HG02678 (cell line): ENCODE results near the gene PPFIA1.
A peak's percentile ranks its signal among the peaks of the same experiment; 100 is the strongest.
"Not testable (repeated sequence)": the region's sequence is repeated elsewhere in the genome, so short reads cannot be mapped to it uniquely, and the experiment has no call there.

ENCODE experiments used
- ATAC-seq: cut with Tn5 transposase; IDR thresholded peaks from one replicate; pipeline ENCODE4 v1.9.1; 2021; ENCODE audit warnings: mild to moderate bottlenecking, moderate library complexity; ENCODE audit not compliant: unreplicated experiment

The PPFIA1 gene

DNA sequence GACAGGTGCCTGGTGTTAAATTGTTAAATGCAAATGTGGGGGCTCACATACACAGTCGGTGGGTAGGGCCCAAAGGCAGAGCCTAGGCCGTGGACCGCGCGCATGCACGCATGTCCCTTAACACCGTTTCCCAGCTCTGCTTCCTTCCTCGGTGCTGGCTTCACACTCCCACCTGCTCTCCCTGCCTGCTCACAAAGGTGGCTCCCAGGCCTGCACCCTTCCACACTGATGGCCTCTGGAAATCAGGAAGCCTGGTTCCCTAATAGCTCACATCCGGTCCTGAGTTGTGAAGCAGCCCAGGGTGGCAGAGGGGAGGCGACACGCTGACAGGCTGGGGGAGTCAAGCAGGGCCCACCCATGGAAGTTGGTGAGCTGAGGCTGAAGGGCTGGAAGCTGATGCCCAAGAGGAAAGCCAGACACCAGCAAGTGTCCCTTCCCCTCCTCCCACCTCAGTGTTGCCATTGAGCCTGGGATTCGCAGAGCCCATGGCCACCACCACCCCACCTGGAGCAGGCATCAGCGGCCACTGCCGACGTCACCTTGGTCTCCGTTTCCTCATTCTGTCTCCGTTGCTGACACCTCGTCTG, 114.2 kb downstream of the PPFIA1 start:
- no peak for ATAC-seq

DNA sequence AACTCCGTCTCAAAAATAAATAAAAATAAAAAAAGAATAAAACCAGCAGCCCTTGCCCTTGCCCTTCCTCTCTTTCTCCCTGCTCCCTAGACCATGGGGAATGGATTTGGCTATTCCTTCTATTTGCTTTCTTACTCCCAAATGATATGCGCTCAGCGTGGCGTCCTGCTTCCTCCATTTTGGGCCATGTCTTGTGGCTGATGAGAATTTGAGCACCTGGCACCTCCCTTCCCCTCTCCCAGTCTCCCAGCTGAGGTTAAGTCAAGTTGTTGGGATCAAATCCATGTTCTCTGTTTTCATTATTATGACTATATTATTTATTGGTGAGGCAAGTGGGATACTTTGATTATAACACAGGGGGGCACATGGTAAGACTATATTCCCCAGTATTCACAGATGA, 117.1 kb downstream of the PPFIA1 start:
- no peak for ATAC-seq

DNA sequence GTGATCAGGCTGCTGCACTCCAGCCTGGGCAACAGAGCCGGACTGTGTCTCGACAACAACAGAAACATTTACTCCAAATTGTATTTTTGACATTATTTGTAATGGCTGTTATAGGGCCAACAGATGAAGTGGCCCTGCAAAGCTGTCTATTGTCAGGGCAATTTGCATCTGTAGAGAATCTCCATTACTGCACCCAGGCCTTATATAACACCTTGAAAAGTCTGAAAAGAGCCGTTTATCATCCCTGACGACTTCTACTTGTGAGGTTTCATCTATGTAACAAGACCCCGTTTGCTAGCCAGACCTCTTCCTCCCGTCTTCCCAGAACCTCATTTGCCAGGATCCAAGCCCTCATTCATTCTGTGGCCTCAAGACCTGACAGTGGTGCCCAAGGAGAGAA, 118.7 kb downstream of the PPFIA1 start:
- ATAC-seq, result no peak

DNA sequence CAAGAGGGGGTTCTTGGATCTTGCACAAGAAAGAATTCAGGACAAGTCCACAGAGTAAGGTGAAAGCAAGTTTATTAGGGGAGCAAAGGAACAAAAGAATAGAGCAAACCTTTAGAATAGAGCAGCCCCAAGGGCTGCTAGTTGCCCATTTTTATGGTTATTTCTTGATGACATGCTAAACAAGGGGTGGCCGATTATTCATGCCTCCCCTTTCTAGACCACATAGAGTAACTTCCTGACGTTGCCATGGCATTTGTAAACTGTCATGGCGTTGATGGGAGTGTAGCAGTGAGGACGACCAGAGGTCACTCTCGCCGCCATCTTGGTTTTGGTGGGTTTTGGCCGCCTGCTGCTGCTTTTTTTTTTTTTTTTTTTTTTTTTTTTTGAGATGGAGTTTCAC, 120.4 kb downstream of the PPFIA1 start:
- ATAC-seq, result not testable (repeated sequence)

DNA sequence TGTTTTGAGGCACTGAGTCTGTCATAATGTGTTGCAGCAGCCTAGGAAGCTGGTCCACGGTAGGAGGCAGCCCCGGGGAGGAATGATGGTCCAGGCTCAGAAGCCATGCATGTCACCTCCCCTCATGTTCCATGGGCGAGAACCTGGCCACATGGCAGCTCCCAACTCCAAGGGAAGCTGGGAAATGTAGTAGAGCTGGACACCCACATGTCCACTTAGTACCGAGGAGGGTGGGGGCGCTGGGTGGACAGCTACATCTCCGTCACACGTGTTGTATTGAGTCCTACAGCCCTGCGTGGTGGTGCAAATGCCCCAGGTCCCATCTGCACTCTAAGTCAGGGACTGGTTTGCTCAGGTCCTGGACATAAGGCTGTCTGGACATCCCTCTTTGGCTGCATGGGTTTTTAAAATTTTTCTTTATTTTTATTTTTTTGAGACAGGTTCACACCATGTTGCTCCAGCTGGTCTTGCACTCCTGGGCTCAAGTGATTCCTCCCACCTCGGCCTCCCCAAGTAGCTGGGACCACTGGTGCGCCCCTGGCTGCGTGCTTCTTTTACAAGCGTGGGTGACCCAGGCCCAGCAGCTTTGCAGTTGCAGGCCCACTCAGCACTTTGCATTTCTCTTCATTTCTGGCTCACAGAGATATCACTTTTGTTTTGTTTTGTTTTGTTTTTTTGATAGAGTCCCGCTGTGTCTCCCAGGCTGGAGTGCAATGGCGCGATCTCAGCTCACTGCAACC, 123.9 kb downstream of the PPFIA1 start:
- no peak for ATAC-seq

DNA sequence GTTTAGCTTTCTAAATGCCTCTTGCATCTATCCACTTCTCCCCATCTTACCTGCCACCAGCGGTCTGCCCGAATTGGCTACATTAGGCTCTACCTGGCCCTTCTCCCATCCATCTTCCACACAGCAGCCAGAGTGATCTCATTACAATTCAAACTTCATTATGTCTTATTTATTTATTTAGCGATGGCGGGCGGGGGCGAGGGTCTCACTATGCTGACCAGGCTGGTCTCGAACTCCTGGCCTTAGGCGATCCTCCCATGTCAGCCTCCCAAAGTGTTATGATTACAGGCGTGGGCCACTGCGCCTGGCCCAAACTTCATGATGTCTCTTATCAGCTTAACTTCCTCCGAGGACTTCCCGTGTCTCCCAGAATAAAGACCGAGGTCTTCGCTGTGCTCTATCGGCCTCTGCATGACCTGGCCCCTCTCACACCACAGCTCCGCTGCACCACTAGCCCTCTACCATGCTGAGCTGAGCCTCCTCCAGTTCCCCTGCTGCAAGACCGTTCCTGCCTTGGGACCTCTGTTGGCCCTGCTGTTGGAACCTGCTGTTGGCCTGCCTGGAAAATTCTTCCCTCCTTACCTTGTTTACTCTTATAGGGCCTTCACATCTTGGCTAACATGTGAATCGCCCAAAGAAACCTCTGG, 127.0 kb downstream of the PPFIA1 start:
- ATAC-seq, result peak; percentile 12

DNA sequence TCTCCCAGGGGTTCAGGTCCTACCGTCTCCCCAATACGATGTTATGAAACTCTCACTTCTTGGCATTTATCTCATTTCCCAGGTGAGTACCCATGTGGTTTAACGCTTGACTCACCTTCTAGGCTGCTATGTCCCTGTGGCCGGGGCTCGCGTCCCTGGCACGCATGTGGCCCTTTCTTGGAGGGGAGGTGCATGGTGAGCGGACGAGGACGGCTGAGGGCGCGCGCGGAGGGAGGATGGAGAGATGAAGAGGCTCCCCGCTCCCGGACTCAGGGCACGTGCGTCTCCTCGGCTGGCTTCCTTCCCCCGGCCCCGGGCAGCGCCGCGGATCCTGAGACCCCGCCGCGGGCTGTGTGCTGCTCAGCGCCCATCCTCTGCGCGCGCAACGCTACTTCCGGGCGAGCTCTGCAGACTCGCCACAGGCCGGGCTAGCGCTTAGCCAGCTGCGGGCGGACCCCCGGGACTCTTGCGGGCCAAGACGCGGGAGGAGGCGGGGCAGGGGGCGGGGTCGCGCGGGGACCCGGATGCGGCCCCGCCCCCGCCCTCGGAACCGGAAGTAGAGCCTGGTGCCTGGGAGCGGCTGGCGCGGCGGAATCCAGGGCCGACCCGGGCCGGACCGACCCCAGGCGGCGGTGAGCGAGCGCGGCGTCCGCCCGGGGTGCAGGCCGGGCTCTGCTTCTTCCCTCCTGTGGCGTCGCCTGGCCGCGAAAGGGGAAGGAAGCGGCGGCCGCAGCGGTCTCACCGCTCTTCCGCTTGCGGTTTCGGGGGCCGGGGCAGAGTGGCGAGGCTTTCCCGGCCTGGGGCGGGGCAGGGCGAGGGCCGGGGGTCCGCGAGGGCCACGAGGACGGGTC, 127.7 kb downstream of the PPFIA1 start, which contains the start of gene CTTN:
CTTN (plus strand) TSS at position 547 of the 851 bp plus-strand sequence. CDS start 8,769 bp downstream, outside the sequence.
- ATAC-seq, result peak; percentile 64

DNA sequence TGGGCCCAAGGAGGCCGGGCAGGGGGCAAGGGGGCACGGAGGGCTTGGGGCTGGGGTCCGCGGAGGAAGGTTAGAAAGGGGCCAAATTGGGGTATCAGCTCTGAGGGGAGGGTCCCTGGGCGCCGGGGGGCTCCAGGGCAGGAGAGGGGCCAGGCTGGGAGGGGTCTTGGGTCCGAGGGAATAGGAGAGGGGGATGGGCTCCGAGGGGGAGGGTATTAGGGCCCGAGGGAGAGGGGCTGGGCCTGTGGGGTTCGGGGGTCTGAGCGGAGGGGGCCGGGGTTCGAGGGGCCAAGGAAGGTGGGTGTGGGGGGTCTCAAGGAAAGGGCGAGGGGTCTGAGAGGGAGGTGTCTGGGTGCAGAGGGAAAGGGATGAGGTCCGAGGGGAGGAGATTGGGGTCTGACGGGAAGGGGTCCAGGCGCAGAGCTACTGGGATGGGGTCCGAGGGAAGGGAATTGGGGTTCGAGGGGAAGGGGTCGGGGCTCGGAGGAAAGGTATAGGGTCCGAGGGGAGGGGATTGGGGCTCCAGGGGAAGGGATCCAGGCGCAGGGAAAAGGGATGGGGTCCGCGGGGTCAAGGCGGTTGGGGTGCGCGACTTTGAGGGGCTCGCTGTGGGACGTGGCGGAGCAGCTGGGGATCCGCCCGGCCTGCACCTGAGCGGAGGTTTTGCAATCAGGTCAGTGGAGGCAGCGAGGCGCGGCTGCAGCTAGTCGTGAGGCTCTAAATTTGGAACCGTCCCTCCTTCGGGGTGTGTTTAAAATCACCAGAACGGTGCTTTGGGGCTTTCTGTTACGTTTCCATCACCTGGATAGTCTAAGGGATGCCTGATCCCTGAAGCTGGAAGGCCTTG, 128.6 kb downstream of the PPFIA1 start:
- no peak for ATAC-seq

DNA sequence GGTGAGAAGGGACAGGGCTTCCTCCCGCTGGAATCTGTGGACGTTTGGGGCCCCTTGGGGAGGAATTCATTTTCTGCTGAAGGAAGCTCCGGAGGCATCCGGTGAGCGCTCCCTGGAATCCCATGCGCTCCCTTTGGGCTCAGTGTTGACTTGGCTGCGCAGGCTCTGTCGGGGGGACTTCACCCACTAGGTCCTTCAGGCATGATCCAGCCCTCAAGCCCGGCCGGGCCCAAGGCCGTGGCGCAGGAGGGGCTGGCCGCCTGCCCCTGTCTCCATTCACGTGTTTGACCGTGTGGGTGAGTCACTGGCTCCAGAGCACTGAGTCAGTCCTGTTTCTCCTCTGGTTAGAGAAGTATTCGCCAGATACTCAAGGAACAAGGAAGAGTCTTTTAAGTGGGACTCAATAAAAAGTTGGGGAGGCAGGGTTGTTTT, 129.2 kb downstream of the PPFIA1 start:
- ATAC-seq, result no peak

DNA sequence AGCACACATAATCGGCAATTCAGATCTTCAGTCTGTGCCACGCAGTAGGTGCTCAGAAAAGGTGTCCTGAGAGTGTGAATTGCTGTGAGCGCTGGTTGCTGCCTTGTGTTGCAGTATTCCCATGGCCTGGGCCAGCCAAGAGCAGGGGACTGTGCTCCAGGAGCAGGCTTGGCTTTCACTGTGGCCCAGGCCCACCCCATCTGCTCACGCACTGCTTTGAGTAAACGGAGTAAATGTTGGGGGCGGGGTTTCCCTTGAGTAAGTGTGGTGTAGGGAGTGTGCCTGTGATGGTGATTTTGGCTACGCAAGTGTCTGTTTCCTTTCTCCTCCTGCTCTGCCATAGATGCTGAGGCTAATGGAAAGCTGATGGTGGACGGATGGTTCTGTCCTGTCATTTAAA, 130.2 kb downstream of the PPFIA1 start:
- ATAC-seq, result no peak

DNA sequence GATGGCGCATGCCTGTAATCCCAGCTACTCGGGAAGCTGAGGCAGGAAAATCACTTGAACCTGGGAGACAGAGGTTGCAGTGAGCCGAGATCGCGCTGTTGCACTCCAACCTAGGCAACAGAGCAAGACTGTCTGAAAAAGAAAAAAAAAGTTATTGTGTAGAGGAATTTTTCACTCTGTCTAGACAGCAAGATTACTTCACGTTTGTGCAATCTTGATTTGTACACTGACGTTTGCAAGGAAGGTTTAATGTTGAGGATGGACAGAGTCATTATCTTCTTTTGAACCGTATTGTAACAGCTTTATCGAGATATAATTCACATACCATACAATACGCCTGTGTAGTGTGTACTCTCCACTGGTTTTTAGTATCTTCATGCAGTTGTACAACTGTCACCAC, 131.5 kb downstream of the PPFIA1 start:
- ATAC-seq, result no peak

DNA sequence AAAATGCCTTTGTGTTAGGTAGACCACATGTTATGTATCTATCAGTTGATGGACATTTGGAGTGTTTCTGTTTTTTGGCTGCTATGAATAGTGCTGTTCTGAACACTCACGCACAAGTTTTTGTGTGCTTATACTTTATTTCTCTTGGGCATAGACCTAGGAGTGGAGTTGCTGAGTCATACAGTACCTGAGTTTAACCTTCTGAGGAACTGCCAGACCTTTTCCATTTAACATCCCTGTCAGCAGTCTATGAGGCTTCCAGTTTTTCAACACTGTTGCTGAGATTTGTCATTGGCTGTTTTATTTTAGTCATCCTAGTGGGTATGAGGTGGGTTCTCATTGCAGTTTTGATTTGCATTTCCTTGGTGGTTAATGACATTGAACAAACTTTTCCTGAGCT, 132.2 kb downstream of the PPFIA1 start:
- ATAC-seq, result no peak

DNA sequence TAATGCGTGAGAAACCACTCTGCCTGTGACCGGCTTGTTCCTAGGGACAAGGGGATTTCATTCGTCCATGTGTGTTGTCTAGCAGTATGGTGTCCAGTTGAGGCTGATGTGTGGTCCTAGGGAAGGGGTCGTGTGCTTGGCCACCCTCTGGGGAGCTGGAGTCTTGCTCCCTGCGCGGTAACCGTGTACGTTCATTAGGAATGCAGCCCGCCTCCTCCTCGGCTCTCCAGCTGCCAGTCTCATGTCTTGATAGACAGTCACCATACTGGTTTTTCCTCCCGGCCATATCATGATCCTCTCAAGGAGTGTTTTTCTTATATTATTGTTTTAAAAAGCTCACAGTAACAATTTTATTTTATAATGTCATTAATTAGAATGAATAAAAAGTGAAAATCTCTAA, 133.8 kb downstream of the PPFIA1 start:
- ATAC-seq, result no peak

DNA sequence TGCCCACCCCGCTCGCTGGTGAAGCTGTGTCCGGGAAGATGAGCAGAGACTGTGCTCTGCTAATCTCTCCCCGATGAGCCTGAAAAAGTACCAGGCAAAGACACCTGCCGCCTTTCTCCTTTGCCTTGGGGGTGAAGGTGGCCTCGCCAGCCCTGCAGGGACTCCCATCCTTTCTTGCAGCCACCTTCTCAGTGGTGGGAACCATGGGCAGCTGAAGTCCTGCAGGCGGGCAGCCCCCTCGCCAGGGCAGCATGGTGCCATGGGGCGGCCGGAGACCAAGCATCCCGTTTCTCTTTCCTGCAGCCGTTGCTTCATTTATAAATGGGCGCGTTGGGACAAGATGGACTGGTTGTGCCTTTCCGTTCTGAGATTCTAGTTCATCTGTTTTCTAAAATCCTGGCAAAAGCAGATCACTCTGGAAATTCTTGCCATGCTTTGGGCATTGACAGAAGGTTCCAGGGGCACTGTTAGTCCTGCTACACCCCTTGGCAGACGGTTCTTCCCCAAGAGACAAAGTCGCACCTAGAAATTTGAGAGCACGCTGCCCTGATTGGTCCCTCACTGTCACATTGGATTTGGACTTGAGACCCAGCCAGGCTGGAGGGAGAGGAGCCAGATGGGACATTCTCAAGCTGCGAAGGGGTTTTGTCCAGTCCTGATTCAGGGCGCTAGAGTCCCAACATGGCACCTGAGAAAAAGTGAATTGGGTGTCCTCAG, 135.3 kb downstream of the PPFIA1 start:
- no peak for ATAC-seq

DNA sequence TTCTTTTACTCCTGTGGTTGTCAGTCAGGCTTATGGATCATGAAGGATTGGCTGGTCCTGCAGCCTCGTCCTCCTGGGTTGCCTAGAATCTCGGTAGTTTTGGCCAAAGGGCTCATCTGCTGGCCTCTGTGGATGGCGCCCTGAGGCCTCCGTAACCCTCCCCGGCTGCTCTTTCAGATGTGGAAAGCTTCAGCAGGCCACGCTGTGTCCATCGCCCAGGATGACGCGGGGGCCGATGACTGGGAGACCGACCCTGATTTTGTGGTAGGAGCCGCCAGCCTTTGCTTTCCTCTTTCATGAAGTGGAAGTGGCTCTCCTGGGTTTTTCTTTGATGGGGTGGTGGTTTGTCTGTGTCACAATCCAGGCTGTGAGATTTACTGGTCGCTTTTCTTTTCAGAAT, 136.6 kb downstream of the PPFIA1 start:
- ATAC-seq, result no peak

DNA sequence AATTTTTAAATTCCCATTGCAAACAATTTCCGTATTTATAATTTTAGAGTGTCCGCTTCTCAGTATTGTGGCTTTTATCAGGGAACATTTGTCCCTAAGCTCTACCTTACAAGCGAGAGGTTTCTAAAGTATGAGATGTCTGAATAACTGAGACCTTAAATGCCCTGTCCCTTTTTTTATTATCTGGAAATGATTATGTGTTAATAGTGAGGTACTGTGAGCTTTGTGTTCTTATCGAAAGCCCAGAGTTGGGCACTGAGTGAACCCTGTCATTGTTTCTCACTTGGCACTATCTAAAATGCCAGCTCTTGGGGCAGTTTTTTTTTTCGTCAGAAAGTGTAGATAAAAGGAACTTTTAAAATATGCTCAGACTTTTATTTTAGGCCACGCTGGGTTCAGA, 137.3 kb downstream of the PPFIA1 start:
- no peak for ATAC-seq

DNA sequence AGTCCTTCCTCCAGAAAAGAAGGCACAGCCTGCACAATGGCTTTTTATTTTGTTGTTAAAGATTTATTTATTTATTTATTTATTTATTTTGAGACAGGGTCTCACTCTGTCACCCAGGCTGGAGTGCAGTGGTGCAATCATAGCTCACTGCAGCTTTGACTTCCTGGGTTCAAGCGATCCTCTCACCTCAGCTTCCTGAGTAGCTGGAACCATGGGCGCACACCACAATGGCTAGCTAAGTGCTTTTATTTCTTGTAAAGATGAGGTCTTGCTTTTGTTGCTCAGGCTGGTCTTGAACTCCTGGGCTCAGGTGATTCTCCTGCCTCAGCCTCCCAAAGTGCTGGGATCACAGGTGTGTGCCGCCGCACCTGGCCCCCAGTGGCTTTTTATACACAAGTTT, 137.8 kb downstream of the PPFIA1 start:
- ATAC-seq, result not testable (repeated sequence)

DNA sequence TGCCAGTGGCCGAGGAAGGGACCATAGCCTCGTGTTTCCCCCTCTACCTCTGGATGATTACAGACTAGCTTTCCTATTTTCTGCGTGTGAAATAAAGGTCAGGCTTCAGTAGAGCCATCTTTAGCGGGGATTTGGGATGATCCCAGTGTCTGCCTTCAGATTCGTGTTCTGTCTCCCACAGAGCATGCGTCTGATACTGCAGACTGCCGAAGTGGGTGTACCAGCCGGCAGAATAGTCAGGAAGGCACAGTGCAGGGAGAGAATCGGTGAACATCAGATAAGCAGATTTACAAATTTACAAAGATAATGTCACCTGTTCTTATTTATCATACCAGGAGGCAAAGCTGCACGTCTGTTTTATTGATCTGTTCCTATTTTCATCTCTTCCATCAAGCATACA, 138.9 kb downstream of the PPFIA1 start:
- no peak for ATAC-seq

DNA sequence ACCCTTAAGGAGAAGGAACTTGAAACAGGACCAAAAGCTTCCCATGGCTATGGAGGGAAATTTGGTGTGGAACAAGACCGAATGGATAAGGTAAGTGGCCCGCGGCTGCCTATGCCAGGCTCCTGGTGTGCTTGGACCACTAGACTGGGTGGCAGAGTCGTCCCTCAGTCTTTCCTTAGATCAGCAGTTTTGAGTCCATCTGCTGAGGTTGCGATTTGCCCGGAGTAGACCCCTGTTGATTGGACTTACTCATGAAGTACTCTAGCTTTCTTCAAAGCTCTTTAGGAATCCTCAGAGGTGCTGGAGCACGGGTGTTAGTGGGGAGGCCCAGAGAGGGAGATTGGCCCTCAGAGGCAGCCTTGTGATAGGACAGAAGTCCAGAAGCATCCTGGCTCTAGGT, 139.4 kb downstream of the PPFIA1 start:
- ATAC-seq, result no peak
